Retinal pigment epithelial cell (primary cell): ENCODE measurements around the gene ELMO2.

ENCODE experiments used
- DNase-seq: peaks from one replicate; pipeline ENCODE4 v3.0.0-alpha.2; 2010; ENCODE audit warnings: low read depth
- H3K4me3 ChIP-seq: 2 replicates; pipeline ENCODE4 v1.5.1; 2011; ENCODE audit warnings: mild to moderate bottlenecking, low read length, control low read depth, moderate library complexity
- TF ChIP-seq, protein P1 (sequence below): conservative IDR thresholded peaks from 2 replicates; pipeline ENCODE4 v1.5.1; 2011; ENCODE audit warnings: low read depth, low read length, control low read depth, inconsistent platforms

The ELMO2 gene

DNA sequence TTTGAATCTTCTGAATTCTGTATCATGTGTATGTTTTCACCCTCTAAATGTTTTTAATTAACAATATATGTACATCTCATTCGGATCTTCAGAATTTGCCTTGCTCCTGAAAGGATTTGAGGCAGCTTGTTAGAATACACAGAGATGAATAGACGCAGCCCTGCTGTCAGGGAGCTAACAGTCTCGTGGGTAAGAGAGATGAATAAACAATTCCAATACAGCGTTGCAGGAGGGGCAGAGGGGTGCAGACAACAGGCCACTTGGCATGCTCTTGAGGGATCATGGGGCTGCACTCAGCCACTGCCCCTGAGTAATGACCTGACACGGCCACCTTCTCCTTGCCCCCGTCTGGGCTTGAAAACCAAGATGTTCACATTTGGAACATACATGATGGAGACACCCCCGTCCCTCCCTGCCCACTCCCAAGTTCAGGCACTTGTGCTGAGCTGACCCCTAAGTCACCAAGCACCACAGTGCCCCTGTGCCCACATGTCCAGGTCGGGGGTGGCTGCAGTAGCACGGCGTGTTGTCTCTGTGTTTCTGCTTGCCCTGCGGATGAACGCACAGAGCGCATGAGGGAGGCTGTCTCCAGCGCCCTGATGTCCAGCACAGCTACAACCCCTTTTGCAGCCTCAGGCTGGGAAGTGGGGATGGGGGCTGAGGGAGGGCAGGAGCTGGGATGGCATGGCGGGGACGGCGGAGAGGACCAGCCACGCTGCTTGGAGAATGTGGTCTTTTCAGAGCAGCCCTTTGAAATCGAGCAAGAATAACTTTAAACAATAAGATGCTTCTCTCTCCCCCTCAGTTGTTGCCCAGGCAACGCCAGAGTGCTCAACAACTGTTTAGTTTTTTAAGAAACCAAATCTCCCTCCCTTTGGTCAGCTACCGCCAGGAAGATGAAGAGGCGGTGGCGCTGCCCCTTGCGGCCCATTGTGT, 65.1 kb downstream of the ELMO2 start:
- no peak for DNase-seq
- H3K4me3 ChIP-seq = no peak overlapping the region
- TF ChIP-seq, protein P1, sequence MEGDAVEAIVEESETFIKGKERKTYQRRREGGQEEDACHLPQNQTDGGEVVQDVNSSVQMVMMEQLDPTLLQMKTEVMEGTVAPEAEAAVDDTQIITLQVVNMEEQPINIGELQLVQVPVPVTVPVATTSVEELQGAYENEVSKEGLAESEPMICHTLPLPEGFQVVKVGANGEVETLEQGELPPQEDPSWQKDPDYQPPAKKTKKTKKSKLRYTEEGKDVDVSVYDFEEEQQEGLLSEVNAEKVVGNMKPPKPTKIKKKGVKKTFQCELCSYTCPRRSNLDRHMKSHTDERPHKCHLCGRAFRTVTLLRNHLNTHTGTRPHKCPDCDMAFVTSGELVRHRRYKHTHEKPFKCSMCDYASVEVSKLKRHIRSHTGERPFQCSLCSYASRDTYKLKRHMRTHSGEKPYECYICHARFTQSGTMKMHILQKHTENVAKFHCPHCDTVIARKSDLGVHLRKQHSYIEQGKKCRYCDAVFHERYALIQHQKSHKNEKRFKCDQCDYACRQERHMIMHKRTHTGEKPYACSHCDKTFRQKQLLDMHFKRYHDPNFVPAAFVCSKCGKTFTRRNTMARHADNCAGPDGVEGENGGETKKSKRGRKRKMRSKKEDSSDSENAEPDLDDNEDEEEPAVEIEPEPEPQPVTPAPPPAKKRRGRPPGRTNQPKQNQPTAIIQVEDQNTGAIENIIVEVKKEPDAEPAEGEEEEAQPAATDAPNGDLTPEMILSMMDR = no peak

- TF ChIP-seq, protein P1 = no peak
- no peak overlapping the region for H3K4me3 ChIP-seq
- no peak for DNase-seq
Observed at GRCh38 chr20:46339037-46339436, 67.4 kb downstream of the ELMO2 start.

DNA sequence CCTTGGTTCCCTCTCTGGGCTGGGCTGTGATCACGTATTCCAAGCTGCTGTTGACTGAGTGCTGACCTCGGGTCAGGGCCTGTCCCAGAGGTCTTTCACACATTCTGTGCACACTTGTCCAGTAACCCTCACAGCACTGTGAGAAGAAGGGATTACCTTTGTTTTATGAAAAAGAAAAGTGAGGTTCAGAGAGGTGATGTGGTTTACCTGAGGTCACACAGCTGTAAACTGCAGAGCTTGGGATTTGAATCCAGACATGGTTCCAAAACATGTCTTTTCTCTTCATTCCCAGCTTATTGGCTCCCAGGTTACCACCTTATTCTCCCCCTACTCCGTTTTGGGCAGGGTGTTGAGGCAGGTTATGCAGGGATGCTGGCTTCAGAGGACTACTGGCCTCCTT, 69.7 kb downstream of the ELMO2 start:
- no peak for DNase-seq
- TF ChIP-seq, protein P1 = no peak
- no peak overlapping the region for H3K4me3 ChIP-seq

- no peak for DNase-seq
- H3K4me3 ChIP-seq = no peak overlapping the region
- TF ChIP-seq, protein P1 = no peak
Observed at GRCh38 chr20:46334303-46334904, 72.0 kb downstream of the ELMO2 start.

DNA sequence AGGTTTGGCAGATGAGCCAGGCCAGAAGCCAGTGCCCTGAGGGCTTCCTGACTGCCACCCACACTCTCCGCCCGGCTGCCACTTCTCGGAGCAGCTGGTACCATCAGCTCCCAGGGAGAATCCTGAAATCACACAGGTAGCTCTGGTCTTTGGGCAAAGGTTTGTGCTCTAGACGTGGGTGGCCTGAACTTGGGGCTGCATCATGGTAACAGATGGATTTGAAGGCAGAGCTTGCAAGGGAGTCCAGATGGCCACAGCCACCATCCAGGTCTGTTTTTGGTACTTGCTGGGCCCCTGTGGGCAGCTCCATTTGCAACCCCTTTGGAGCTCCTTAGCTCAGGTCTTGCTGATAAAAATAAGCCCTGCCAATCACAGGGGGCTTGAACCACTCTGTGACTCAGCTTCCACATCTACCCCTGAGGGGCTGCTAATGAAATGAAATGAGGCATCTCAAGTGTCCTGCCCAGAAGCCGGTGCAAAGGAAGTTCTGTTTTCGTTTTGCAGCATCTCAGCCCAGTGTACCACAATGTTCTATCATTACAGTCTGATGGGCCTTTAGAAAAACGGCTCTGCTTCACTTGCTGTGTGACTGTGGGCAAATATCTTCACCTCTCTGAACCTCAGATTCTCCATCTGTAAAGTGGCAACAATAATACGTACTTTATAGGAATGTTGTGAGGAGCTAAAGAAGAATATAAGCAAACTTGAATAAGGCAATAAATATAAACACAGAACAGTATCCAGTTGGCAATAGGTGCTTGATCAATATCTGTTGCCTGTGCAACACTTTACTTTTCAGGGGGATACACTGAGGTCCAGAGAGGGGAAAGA, 73.0 kb downstream of the ELMO2 start:
- DNase-seq = no peak
- no peak overlapping the region for H3K4me3 ChIP-seq
- TF ChIP-seq, protein P1 = no peak

- TF ChIP-seq, protein P1 = no peak
- no peak for DNase-seq
- H3K4me3 ChIP-seq = no peak overlapping the region
Observed at GRCh38 chr20:46332373-46333160, 73.8 kb downstream of the ELMO2 start.
